ENCODE data around the gene CNNM4.

Gene CNNM4

DNA sequence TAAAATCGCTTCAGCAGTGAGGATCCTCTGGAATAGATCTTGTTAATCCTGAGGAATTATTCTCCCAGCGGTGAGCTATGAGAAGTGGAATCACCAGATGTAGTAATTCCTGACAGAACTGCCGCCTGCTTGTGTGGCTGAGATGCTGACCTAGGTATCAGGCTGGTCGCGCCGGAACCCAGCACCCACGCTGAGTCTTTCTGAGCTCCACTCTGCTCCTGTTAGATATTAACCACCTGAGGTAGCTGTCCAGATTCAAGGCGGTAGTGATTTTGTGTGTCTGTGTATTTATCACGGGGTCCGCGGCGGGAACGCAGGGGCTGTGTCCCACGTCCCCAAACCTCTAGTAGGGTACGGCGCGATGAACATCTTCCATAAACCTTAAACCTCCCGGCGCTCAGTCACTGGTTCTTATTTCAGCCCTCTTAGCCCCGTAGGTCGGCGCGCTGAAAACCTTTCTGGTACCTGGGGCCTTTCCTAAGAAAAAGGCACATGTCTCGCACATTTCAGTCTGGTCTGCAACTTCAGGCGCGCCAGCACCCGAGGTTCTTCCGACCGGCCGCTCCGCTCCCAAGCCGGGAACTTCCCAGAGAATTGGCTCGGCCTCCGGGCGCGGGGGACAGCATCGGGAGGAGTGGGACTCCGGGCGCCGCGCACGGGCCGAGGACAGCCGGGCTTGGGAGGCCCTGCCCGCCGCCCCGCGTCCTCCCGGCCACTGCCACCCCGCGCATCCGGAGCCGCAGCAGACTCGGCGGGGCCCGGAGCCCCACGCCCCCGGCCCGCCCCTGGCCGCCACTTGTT, 54.8 kb downstream of the CNNM4 start:
- no peak for ATAC-seq

DNA sequence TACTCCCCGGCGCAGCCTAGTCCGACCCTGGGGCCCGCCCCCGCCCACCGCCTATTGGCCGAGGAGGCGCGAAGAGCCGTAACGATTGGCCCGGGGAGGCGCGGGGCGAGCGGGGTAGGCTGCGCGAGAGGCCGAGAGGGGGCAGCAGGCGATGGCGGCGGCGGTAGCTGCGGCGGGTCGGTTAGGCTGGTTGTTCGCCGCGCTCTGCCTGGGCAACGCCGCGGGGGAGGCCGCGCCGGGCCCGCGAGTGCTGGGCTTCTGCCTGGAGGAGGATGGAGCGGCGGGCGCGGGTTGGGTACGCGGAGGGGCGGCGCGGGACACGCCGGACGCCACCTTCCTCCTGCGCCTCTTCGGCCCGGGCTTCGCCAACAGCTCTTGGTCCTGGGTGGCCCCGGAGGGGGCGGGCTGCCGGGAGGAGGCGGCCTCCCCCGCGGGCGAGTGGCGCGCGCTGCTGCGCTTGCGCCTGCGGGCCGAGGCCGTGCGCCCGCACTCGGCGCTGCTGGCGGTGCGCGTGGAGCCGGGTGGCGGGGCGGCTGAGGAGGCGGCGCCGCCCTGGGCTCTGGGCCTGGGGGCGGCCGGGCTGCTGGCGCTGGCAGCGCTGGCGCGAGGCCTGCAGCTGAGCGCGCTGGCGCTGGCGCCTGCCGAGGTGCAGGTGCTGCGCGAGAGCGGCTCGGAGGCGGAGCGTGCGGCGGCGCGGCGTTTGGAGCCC, 55.6 kb downstream of the CNNM4 start, which contains the start of gene CNNM3:
Gene CNNM3 (plus strand): TSS at position 142 of the 709 bp plus-strand sequence. CDS start 10 bp downstream, at position 152.
- ATAC-seq: peak; percentile 89 to 92

DNA sequence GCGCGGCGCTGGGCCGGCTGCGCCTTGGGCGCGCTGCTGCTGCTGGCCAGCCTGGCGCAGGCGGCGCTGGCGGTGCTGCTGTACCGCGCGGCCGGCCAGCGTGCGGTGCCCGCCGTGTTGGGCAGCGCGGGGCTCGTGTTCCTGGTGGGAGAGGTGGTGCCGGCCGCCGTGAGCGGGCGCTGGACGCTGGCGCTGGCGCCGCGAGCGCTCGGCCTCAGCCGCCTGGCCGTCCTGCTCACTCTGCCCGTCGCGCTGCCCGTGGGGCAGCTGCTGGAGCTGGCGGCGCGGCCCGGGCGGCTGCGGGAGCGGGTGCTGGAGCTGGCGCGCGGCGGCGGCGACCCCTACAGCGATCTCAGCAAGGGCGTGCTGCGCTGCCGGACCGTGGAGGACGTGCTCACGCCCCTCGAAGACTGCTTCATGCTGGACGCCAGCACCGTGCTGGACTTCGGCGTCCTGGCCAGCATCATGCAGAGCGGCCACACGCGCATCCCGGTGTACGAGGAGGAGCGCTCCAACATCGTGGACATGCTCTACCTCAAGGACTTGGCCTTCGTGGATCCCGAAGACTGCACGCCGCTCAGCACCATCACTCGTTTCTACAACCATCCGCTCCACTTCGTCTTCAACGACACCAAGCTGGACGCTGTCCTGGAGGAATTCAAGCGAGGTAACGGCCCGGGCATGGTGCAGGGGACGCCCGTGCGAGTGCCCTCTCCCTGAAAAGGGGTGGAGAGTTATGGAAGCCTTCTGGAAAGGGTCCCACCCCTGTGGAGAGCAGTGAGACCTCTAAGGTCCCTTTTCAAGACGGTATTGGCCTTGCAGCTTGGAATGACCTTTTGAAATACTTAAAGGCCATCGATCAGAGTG, 56.4 kb downstream of the CNNM4 start:
- no peak for ATAC-seq

DNA sequence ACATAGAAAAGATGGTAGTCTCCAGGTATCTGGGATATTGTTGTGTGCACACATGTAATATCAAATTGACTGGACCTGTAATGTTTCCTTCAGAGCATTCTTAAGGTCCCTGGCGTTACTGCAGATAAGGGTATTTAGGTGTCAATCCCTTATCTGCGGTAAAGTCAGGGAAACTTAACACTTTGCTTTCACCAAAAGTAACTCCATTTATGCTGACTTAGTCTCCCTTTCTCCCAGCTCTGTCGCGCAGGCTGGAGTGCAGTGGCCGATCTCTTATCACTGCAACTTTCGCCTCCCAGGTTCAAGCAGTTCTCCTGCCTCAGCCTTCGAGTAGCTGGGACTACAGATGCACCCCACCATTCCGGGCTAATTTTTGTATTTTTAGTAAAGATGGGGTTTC, 57.2 kb downstream of the CNNM4 start:
- ATAC-seq: no peak

DNA sequence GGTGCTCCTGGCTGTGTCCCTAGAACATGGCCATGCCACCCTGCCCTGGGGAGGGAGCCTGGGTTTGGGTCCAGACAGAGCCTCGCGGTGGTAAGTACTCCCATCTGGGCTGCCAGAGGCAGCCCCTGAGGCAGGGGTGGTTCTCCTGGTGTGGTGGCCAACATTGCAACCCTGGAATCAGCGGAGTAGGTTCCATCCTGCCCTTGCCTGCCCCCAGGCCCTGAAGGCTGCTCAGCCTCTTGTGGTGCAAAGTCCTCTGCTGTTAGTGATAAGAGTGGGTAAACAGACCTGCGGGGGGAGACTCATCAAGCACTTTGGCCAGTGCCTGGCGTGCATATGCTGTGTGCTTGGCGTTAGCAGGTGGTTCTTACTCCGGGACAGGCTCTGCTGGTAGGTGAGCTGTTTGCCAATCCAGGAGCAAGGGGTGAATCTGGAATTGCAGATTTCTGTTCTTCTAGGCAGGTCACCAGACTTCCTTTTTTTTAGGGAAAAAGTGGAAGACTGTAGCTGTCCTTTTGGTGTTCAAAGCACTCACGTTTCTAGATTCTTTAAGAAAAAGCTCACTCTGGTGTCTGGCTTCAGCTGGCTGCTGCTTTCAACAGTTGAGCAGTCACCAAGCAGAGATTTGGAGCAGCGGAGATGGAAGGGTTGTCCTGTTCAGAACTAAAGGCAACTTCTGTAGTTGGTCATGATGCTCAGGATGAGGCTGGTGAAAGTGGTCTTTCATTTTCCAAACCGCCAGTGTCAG, 58.6 kb downstream of the CNNM4 start:
- ATAC-seq: no peak

DNA sequence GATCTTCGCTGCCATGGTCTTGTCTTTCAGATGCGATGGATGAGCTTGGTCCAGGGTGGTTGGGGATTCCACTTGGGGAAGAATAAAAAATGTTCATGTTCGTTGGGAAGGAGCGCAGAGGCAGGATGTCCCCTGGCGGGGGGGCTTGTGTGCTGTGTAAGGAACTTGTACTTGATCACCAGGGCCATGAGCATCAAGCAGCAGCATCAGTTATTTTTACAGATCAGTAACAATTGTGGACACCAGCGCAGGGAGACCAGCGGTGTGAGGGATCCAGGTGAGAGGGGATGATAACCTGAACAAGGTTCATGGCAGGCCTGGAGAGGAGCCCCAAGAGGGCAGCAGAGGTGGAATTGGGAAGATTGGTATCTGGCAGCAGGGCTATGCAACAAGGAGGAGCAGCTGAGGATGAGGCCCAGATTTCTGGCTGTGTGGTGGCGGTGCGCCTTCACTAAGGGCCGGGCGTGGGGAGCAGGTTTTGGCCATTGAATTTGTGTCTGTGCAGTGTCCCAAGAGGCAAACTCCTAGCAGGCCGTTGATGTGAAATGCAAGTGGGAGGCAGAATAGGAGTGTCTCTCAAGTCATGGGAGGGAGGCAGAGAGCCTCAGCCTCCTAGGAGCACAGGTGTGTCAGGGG, 59.3 kb downstream of the CNNM4 start:
- no peak for ATAC-seq

DNA sequence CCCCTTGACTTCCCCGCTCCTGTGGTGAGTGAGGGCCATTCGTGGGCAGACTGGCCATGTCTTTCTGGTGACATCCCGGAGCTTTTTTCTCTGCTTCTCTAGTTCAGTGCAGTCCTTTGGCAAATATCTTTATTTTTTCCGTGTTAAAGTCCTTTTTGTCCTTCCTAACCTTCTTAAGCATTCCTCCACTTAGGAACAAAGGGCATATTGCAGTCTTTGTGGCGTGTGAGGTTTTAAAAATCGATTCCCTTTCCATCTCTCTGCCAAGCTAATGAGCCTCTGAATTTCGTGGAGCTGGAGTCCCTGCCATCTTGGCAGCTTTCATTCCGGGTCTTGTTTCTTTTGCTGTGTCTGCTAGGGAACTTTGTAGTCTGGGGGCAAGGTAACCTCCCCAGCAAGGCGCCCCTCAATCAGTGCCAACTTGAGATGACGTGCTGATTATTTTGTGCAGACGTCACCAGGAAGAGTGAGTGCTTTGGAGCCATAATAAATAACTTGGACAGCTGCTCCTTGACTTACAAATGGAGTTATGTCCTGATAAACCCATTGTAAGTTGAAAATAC, 60.5 kb downstream of the CNNM4 start:
- ATAC-seq: no peak

DNA sequence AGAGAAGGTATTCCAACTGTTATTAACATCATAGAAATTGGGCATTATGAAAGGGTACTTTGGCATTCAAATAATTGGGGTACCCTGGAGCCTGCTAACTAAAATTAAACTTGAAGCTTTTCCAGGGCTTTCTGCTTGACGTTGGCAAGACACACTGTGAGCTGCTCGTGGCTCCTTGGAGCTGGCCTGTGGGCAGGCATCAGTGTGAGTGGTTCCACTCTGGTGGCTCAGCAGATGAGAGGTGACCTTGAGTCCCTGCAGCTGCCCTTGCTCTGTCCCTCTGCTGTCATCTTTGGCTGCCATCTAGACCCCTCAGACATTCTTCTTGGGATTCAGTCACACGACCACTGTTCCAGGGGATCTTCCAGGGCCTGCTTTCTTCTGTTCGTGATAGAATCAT, 62.1 kb downstream of the CNNM4 start:
- no peak for ATAC-seq

DNA sequence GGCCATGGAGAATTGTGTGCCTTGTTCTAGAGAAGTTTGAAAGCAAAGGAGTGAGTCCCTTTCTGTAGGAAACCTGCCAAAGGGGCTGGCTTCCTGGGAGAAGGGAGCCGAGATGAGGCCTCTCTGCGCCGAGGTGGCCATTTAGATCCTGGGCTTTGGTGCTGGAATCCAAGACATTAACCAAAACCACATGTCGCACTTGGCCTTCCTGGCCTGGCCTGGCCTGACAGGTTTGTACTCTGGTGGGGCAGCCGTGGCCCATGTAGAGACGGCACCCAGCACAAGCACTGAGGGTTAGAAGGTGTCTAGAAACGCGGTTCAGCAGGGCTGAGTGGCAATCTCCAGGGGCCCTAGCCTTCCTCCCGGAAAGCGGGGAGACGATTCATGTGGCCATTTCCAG, 62.5 kb downstream of the CNNM4 start:
- ATAC-seq: no peak

DNA sequence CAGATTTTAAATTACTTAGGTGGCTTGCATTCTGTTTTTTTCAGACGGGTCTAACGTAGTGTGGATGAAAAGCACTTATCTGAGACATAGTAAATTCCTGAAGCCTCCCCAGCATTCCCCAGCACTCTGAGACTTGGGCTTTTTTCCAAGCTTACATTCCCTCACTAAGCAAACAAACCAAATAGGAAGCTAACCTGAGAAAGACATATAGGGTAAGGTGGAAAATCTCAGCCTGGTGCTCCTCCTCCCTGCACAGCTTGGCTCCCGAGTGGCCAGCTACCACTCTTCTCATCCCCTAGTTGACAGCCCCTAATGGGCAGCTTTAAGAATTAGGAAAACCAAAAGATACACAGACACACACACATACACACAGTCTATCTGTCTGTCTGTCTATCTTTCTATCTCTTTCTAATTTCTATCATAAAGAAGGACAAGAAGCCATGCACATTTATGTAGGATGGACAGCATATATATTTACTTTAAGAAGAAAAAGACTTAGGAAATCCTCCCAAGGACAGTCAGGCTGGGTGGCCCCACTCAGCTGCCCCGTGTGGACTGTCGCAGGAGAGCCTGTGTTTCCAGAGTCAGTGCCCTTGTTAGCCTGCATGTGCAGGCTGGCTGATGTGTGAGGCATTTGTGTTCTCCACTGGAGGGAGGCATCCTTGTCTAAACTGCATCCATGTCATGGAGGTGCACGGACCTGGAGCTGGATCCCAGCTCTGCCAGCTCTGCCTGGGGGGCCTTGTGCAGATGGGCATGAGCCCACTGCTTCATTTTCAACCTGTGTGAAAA, 63.6 kb downstream of the CNNM4 start:
- ATAC-seq: no peak

DNA sequence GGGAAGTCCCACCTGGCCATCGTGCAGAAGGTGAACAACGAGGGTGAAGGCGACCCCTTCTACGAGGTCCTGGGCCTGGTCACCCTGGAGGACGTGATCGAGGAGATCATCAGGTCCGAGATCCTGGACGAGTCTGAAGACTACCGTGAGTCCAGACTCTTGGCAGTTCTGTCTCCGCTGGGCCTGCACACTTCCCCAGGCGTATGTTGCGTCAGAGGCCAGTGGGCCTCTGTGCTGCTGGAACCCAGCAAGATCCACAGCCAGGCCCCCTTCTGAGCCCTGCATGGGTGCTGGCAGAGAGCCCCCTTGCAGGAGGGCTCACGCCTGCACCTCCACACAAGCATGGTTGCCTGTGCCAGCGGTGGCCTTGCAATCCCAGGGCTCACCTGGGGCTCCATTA, 64.4 kb downstream of the CNNM4 start:
- no peak for ATAC-seq

DNA sequence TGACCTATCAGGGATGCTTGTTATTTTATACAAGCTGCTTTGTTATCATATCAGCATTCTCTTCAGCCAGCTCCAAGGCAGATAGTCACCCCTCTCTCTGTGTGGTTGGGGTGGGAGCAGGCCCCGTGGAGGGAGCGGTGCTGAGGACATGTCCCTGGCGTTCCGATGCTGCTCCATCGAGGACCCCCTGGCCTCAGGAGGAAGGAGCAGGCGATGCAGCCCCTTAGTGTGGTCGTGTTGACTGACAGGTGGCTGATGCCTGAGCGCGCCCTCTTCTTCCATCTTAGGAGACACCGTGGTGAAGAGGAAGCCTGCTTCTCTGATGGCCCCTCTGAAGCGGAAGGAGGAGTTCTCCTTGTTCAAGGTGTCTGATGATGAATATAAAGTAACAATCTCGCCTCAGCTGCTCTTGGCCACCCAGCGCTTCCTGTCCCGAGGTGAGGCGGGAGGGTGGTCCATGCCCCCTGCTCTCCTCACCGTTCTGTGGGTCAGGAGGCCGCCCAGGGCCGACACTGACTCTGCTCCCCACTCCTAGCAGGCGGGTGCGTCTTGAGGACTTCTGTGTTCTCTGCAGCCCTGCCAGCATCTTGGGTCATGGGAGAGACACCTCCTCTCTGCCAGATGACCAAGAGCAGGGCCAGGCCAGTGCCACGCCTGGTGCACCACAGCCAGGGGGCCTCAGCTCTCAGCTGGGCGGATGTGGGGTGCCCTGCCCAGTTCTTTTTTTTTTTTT, 66.0 kb downstream of the CNNM4 start:
- ATAC-seq: no peak

DNA sequence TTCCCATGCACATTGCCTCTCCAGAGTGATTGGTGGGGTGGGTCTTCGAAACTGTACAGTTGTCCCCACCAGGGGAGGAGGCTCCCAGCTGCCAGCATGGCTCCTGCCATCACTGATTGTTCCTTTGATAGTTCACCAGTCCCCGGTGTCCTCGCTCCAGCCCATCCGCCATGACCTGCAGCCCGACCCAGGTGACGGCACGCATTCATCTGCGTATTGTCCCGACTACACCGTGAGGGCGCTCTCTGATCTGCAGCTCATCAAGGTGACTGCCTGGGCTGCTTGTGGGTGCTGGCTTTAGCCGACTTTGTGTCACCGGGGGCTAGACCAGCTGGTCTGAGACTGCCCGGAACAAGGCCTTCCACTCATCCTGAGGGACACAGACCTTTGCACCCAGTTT, 67.7 kb downstream of the CNNM4 start:
- ATAC-seq: no peak

DNA sequence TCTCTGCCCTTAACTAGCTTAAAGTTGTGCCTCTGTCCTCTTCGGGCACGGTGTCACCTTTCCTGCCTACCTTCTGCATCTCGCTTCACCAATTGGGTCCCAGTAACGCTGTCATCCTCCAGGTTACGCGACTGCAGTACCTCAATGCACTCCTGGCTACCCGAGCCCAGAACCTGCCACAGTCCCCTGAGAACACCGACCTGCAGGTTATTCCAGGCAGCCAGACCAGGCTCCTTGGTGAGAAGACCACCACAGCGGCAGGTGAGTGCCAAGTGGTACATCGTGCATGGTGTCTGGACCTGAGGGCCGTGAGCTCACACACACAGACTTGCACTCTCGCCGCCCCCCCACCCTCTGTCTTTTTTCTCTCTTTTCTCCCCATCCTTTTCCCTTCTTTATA, 68.2 kb downstream of the CNNM4 start:
- no peak for ATAC-seq

DNA sequence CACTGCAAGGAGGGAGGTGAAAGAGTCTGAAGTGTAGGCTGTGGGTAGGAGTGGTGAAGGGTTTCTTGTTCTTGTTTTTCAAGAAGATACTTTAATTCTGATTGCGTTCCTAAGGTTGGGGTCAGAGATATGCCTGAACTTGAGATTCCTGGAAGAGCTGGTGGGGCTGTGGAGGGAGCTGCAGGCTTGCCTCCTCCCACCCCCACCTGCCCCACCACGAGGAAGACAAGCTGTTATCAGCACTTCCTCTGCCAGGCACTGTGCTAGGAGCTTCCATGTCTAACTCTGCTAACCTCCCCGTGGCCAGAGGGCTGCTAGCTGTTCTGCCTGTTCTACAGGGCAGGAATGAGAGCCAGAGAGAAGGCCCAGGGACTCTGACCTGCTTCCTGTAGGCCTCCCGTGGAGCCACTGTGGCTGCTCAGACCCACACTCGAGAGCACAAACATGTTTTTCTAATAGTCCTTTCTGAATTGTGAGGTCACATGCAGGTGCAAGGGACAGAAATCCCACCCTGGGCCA, 69.4 kb downstream of the CNNM4 start:
- no peak for ATAC-seq

DNA sequence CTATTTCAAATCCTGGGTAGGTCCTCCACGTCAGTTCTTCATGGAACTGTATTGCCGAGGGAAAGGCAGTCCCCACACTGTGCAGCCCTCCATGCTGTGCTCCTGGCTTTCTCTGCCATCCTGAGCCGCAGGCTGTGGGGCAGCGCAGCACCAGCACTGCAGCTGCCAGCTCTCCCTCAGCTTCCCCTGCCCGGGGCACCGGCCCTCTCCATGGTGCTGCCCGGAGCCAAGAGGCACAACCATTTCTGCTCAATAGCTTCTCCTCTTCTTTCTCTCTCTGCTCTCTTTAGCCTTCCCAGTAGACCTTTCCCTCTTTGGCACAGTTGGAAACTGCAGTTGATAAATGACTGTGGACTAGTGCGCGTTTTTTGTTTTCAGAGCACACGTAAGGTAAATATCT, 71.0 kb downstream of the CNNM4 start:
- ATAC-seq: no peak

DNA sequence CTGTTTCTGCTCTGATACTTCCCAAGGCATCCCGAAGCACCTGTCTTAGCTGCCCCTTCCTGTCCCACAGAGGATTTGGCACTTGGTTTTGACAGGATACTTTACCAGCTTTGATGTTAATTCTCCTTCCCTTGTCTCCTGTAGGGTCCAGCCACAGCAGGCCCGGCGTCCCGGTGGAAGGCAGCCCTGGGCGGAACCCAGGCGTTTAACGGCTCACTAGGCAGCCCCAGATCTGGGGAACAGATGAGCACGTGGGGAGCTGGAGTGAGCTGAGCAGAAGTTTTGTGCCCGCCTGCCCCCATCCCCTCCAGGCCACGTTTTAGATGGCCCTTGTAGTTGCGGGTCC, 71.7 kb downstream of the CNNM4 start:
- no peak for ATAC-seq

DNA sequence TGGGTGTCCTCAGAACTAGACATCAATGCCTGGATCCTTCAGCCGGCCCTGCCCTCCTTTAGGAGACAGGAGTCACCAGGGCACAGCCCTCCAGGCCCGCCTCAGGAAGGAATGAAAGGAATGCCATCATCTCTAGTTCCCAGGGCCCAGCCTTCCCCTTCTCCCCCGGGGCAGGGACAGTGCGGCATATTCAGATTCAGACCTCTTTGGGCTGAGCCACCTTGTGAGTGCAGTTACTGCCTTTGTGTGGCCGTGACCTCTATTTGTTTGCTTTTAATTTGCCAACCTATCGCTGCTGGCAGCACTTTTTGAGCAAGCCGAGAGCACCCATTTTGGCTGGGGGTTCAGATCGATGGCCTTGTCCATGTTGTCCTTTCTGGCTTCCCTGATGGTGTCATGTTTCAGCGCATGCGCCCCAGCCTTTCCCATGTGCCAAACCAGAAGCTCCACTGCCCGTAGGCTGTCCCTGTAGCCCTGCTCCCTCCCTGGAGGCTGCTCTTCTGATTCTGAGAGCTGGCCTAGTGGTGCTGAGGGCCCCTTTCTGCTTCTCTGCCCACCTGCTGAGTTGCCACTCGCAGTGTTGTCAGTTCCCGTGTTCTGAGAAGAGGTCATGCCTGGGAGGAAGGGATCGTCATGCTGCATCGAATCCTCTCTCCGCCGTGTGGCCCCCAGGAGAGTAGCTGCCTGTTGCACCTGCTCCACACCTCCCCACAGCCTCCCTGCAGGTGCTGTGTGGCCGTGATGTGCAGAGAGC, 72.2 kb downstream of the CNNM4 start:
- ATAC-seq: no peak

DNA sequence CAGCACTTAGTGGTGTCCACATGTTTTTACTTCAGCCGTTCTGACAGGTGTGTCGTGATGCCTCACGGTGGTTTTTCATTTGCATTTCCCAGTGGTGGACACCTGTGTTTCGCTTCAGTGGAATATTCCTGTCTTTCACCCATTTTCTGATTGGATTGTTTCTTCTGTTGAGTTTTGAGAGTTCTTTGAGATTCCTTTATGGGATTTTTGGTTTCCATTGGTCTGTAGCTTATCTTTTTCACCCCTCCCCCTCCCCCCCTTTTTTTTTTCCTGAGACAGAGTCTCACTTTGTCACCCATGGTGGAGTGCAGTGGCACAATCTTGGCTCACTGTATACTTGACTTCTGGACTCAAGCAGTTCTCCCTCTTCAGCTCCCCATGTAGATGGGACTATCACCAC, 75.1 kb downstream of the CNNM4 start:
- no peak for ATAC-seq

Data from activated CD4-positive, CD25-positive, alpha-beta regulatory T cell treated with anti-CD3 and anti-CD28 coated beads, Interleukin-2, amount 50 U/mL, for 24 hours (primary cell).